ENCODE data around the gene CDKL2.

- TF ChIP-seq CTCF (IDR thresholded peaks at IDR 0.05; ENCODE audit: borderline replicate concordance, extremely low read depth, low read length, poor library complexity, severe bottlenecking): no peak
- no peak for TF ChIP-seq EZH2 (IDR thresholded peaks at IDR 0.05; ENCODE audit: borderline replicate concordance, low read depth, low read length, severe bottlenecking)
Observed at GRCh38 chr4:75654905-75655304, 24.6 kb upstream of the CDKL2 start.
